OCI-LY1 (cell line): ENCODE data around the gene CEMIP2.

Experiments
- H2AFZ ChIP-seq: fragments of 200-600 bp; sonication (generic), shearing (Covaris generic); 2 replicates; pipeline ENCODE4 v1.6.0; 2014; ENCODE audit warnings: antibody characterized with exemption, mild to moderate bottlenecking, low read length
- H3F3A ChIP-seq: fragments of 200-600 bp; sonication (generic), shearing (Covaris generic); 2 replicates; pipeline ENCODE4 v1.6.0; 2014; ENCODE audit warnings: mild to moderate bottlenecking, antibody characterized with exemption, low read length, moderate library complexity; ENCODE audit not compliant: insufficient read depth
- H3K27ac ChIP-seq: fragments of 200-600 bp; sonication (generic); 2 replicates; pipeline ENCODE4 v1.5.1; 2014; ENCODE audit warnings: low read length, mixed run types, mild to moderate bottlenecking, low read depth; ENCODE audit not compliant: poor library complexity, severe bottlenecking
- H3K27me3 ChIP-seq: fragments of 200-600 bp; sonication (generic); 2 replicates; pipeline ENCODE4 v1.6.0; 2014; ENCODE audit warnings: antibody characterized with exemption, mild to moderate bottlenecking, low read length, moderate library complexity; ENCODE audit not compliant: insufficient read depth
- H3K36me3 ChIP-seq: fragments of 200-600 bp; sonication (generic); 2 replicates; pipeline ENCODE4 v1.6.1; 2014; ENCODE audit warnings: mild to moderate bottlenecking, antibody characterized with exemption, low read length, moderate library complexity, mixed read lengths; ENCODE audit not compliant: insufficient read depth
- H3K4me1 ChIP-seq: fragments of 200-600 bp; sonication (generic); 2 replicates; pipeline ENCODE4 v1.5.1; 2014; ENCODE audit warnings: mild to moderate bottlenecking, low read length, moderate library complexity; ENCODE audit not compliant: insufficient read depth, severe bottlenecking
- H3K4me2 ChIP-seq: fragments of 200-600 bp; sonication (generic), shearing (Covaris generic); 2 replicates; pipeline ENCODE4 v1.6.1; 2014; ENCODE audit warnings: low read length
- H3K4me3 ChIP-seq: fragments of 200-600 bp; sonication (generic); 2 replicates; pipeline ENCODE4 v1.5.1; 2014; ENCODE audit warnings: low read length, low read depth, mild to moderate bottlenecking, mixed read lengths; ENCODE audit not compliant: poor library complexity, severe bottlenecking
- H3K79me2 ChIP-seq: fragments of 200-600 bp; shearing (Covaris generic); 2 replicates; pipeline ENCODE4 v1.6.1; 2016; ENCODE audit warnings: mixed run types, low read length, mixed read lengths; ENCODE audit not compliant: insufficient read depth
- H3K9ac ChIP-seq: fragments of 200-600 bp; sonication (generic), shearing (Covaris generic); 2 replicates; pipeline ENCODE4 v1.6.1; 2014; ENCODE audit warnings: mild to moderate bottlenecking, low read length, mixed read lengths
- H3K9me2 ChIP-seq: fragments of 200-600 bp; sonication (generic), shearing (Covaris generic); 2 replicates; pipeline ENCODE4 v1.6.1; 2014; ENCODE audit warnings: low read depth, mild to moderate bottlenecking, low read length, mixed read lengths
- H3K9me3 ChIP-seq: fragments of 200-600 bp; shearing (Covaris generic); 2 replicates; pipeline ENCODE4 v1.6.1; 2014; ENCODE audit warnings: low read length, mixed read lengths
- H4K20me1 ChIP-seq: fragments of 200-600 bp; sonication (generic), shearing (Covaris generic); 2 replicates; pipeline ENCODE4 v1.6.0; 2016; ENCODE audit warnings: mild to moderate bottlenecking, low read length; ENCODE audit not compliant: insufficient read depth
- EZH2 ChIP-seq: fragments of 200-600 bp; sonication (generic), shearing (Covaris generic); IDR thresholded peaks from 2 replicates; pipeline ENCODE4 v1.8.0; 2017; ENCODE audit warnings: borderline replicate concordance, mixed run types, mild to moderate bottlenecking, antibody characterized with exemption, low read length, moderate library complexity, mixed read lengths
- TF ChIP-seq, protein P1 (sequence below): fragments of 200-600 bp; sonication (generic), shearing (Covaris generic); IDR thresholded peaks from 2 replicates; pipeline ENCODE4 v1.5.1; 2017; ENCODE audit warnings: mild to moderate bottlenecking, antibody characterized with exemption, low read length, moderate library complexity, mixed read lengths

Gene CEMIP2

DNA sequence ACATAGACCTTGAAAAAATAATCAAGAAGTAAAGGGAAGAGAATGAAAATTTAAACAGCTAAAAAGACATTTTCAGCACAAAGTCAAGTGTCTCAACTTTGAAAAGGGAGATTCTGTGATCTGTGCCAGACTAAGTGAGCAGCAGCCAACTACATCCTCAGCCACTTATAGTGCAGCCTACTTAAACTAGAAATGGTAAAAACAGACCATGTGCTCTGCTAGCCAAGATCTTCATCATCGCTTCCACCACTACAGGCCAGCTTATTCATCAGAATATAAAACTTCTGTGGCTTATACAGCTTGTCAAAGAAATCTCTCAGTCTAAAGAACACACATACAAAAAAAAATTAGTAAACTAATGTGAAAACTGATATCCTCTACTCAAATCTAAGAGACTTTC lies 63.5 kb downstream of the CEMIP2 start:
- H3K4me1 ChIP-seq = no peaks in the 10 kb centered on the region
- H3K36me3 ChIP-seq = no peaks in the 10 kb centered on the region
- H3K4me2 ChIP-seq = no peak overlapping the region
- H3K79me2 ChIP-seq = no peaks in the 10 kb centered on the region
- H4K20me1 ChIP-seq = no peaks in the 10 kb centered on the region
- no peak overlapping the region for H3K4me3 ChIP-seq
- no peak for TF ChIP-seq EZH2
- TF ChIP-seq, protein P1, sequence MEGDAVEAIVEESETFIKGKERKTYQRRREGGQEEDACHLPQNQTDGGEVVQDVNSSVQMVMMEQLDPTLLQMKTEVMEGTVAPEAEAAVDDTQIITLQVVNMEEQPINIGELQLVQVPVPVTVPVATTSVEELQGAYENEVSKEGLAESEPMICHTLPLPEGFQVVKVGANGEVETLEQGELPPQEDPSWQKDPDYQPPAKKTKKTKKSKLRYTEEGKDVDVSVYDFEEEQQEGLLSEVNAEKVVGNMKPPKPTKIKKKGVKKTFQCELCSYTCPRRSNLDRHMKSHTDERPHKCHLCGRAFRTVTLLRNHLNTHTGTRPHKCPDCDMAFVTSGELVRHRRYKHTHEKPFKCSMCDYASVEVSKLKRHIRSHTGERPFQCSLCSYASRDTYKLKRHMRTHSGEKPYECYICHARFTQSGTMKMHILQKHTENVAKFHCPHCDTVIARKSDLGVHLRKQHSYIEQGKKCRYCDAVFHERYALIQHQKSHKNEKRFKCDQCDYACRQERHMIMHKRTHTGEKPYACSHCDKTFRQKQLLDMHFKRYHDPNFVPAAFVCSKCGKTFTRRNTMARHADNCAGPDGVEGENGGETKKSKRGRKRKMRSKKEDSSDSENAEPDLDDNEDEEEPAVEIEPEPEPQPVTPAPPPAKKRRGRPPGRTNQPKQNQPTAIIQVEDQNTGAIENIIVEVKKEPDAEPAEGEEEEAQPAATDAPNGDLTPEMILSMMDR = no peak
- no peaks in the 10 kb centered on the region for H3F3A ChIP-seq
- H3K27ac ChIP-seq = no peak overlapping the region
- no peak overlapping the region for H3K9ac ChIP-seq
- H3K9me2 ChIP-seq = no peaks in the 10 kb centered on the region
- no peaks in the 10 kb centered on the region for H3K9me3 ChIP-seq
- H3K27me3 ChIP-seq = no peaks in the 10 kb centered on the region
- no peak overlapping the region for H2AFZ ChIP-seq

DNA sequence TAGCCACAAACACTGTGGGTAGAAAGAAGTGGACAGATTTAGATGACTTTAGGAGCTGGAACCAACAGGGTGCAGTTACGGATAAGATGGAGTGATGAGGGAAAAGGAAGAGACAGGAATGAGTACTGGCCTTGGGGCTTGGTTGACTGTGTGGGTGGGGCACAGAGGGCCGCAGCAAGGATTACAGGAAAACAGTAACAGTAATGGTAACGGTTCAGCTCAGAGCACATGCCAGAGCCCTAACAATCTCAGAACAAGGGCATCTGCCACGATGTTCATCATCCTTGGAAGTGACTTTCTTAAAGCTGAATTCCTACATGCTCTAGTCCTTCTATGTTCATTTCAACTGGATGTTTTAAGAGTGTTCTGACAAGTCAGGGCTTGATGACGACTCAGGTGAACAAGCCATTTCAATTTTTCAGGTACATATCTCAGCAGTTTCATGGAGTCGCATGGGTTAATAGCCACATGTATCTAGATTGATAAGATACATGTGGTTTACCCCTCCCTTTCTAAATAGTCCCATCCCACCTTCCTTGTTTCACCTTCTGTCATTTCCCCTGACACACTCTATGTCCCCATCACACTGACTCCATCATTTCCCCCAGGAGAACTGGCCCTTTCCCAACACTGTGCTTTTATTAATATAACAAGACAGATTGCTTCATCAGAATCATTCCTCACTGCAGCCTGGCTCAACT lies 65.0 kb downstream of the CEMIP2 start:
- Histone ChIP-seq H3K4me2 (no peak overlapping the region), H3F3A (no peaks in the 10 kb centered on the region), H2AFZ (no peak overlapping the region), H3K4me1 (no peaks in the 10 kb centered on the region), H3K9me3 (no peaks in the 10 kb centered on the region), H4K20me1 (no peaks in the 10 kb centered on the region), H3K27ac (no peak overlapping the region), H3K27me3 (no peaks in the 10 kb centered on the region), H3K9ac (no peak overlapping the region), H3K9me2 (no peaks in the 10 kb centered on the region), H3K79me2 (no peaks in the 10 kb centered on the region), H3K4me3 (no peak overlapping the region), H3K36me3 (no peaks in the 10 kb centered on the region)
- TF ChIP-seq, protein P1 = no peak
- TF ChIP-seq EZH2 = no peak

DNA sequence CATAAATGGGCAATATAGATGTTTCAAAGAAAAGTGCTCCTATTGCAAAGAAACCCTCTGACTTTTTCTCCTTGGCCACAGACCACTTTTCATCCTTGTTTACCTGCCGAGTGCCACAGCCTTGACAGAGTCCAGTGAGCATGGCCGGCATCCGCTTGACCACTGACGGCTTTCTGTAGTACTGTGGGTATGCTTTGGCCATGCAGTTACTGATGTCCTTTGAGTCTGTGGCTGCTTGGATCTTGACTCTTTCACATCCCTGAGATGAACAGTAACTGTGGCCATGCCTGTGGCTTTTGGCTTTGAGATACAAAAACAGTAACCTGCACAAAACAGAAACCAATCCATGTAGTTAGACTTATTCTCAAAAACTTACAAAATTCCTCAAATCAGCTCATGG lies 70.4 kb downstream of the CEMIP2 start:
- H3K27ac ChIP-seq = no peak overlapping the region
- no peaks in the 10 kb centered on the region for H3K27me3 ChIP-seq

More for the DNA sequence above, 70.4 kb downstream of the CEMIP2 start:
- Histone ChIP-seq H3K4me3 (no peak overlapping the region), H3K9me2 (no peaks in the 10 kb centered on the region), H3K4me2 (no peak overlapping the region), H3K9me3 (no peaks in the 10 kb centered on the region), H4K20me1 (no peaks in the 10 kb centered on the region), H3K79me2 (no peaks in the 10 kb centered on the region), H3F3A (no peaks in the 10 kb centered on the region), H3K36me3 (no peaks in the 10 kb centered on the region), H3K9ac (no peak overlapping the region), H3K4me1 (no peaks in the 10 kb centered on the region), H2AFZ (no peak overlapping the region)
- TF ChIP-seq EZH2 = no peak
- TF ChIP-seq, protein P1 = no peak
